ENCODE results near the gene CD151. TPM values are rescaled to one million over a fixed set of nuclear protein-coding genes. Genes with fewer than 3 reads are reported as not detected.

The CD151 gene
- total RNA-seq, 1 donor from 2014 or later = 34.6 TPM

Small RNA genes within 50 kb of the gene (small RNA-seq; reads per million reads assigned to genes)
- gene SNORA52 = not detected

Other genes starting within 250 kb of the CD151 start
- 0.82 TPM for gene IRF7, start 217.0 kb upstream of the CD151 start, total RNA-seq
- not detected for gene CDHR5, start 208.0 kb upstream of the CD151 start, total RNA-seq
- not detected for gene SCT, start 205.8 kb upstream of the CD151 start, total RNA-seq
- not detected for gene DRD4, start 195.7 kb upstream of the CD151 start, total RNA-seq
- 60.3 TPM for gene DEAF1, start 137.7 kb upstream of the CD151 start, total RNA-seq
- gene TMEM80, start 137.1 kb upstream of the CD151 start, total RNA-seq = 11.8 TPM
- gene EPS8L2, start 126.7 kb upstream of the CD151 start, total RNA-seq = 0.41 TPM
- 77.9 TPM for gene TALDO1, start 85.5 kb upstream of the CD151 start, total RNA-seq
- 21.2 TPM for gene GATD1, start 55.5 kb upstream of the CD151 start, total RNA-seq
- 7.3 TPM for gene CEND1, start 42.9 kb upstream of the CD151 start, total RNA-seq
- gene SLC25A22, start 34.7 kb upstream of the CD151 start, total RNA-seq = 14.7 TPM
- gene PIDD1, start 27.7 kb upstream of the CD151 start, total RNA-seq = 5.7 TPM
- gene RPLP2, start 23.0 kb upstream of the CD151 start, total RNA-seq = 210 TPM
- gene PNPLA2, start 14.0 kb upstream of the CD151 start, total RNA-seq = 5.3 TPM
- 0.82 TPM for gene CRACR2B, start 5.0 kb upstream of the CD151 start, total RNA-seq
- 17.5 TPM for gene POLR2L, start 9.6 kb downstream of the CD151 start, total RNA-seq
- 14.3 TPM for gene TSPAN4, start 9.9 kb downstream of the CD151 start, total RNA-seq
- gene CHID1, start 77.9 kb downstream of the CD151 start, total RNA-seq = 17.5 TPM
- gene AP2A2, start 92.9 kb downstream of the CD151 start, total RNA-seq = 34.6 TPM
- not detected for gene MUC6, start 203.8 kb downstream of the CD151 start, total RNA-seq
- not detected for gene MUC2, start 241.9 kb downstream of the CD151 start, total RNA-seq

Measured in frontal cortex (tissue), 1 donor.